PC-3 (cell line): ENCODE results near the gene DCAF6. TPM values are rescaled to one million over a fixed set of nuclear protein-coding genes. Genes with fewer than 3 reads are reported as not detected.

Experiments used
- ATAC-seq: fragments of 200-7000 bp; cut with Tn5 transposase; 2 replicates; pipeline ENCODE4 v1.9.1; 2020; ENCODE audit warnings: mild to moderate bottlenecking, moderate library complexity
- BruUV-seq: library from RNA; stranded (reverse); fragments of 400-500 nt; replicated peaks from 2 replicates; lab custom pipeline; 2021; lab: Mats Ljungman, UMichigan
- CTCF ChIA-PET: fragments of 300-600 bp; sonication (Branson Sonifier 250); formaldehyde crosslinking; loops from one replicate; lab custom pipeline; 2022; ENCODE audit warnings: antibody characterized with exemption; lab: Charles Lee
- POLR2A ChIA-PET: fragments of 300-600 bp; sonication (Branson Sonifier 250); formaldehyde crosslinking; loops from one replicate; lab custom pipeline; 2022; ENCODE audit warnings: antibody characterized with exemption; ENCODE audit not compliant: unreplicated experiment; lab: Charles Lee
- DNase-seq: peaks from one replicate; pipeline ENCODE4 v3.0.0-alpha.2; 2015
- H2AFZ ChIP-seq: fragments of 300-600 bp; sonication (generic); 2 replicates; pipeline ENCODE4 v1.6.0; 2016; ENCODE audit warnings: antibody characterized with exemption, low read length
- H3F3A ChIP-seq: fragments of 300-600 bp; sonication (generic); one replicate; pipeline ENCODE4 v1.6.0; 2017; ENCODE audit warnings: antibody characterized with exemption, low read length, control low read depth, mild to moderate bottlenecking; ENCODE audit not compliant: unreplicated experiment
- H3K27ac ChIP-seq: fragments of 300-600 bp; sonication (generic); 2 replicates; pipeline ENCODE4 v1.5.1; 2016; ENCODE audit warnings: mild to moderate bottlenecking, low read length
- H3K27me3 ChIP-seq: fragments of 300-600 bp; sonication (generic); 2 replicates; pipeline ENCODE4 v1.6.1; 2016; ENCODE audit warnings: low read length, mixed read lengths
- H3K36me3 ChIP-seq: fragments of 300-600 bp; sonication (generic); 2 replicates; pipeline ENCODE4 v1.6.1; 2016; ENCODE audit warnings: low read depth, mixed run types, low read length, mixed read lengths
- H3K4me1 ChIP-seq: fragments of 300-600 bp; sonication (generic); 2 replicates; pipeline ENCODE4 v1.5.1; 2016; ENCODE audit warnings: low read length; ENCODE audit not compliant: insufficient read depth
- H3K4me2 ChIP-seq: fragments of 300-600 bp; sonication (generic); 2 replicates; pipeline ENCODE4 v1.6.0; 2016; ENCODE audit warnings: low read length
- H3K4me3 ChIP-seq: fragments of 300-600 bp; sonication (generic); 2 replicates; pipeline ENCODE4 v1.5.1; 2016; ENCODE audit warnings: mild to moderate bottlenecking, low read length, mixed read lengths
- H3K79me2 ChIP-seq: fragments of 300-600 bp; sonication (generic); 2 replicates; pipeline ENCODE4 v1.6.1; 2017; ENCODE audit warnings: low read length, mixed read lengths
- H3K9ac ChIP-seq: fragments of 300-600 bp; sonication (generic); 2 replicates; pipeline ENCODE4 v1.6.0; 2016; ENCODE audit warnings: mild to moderate bottlenecking, low read length
- H3K9me2 ChIP-seq: fragments of 300-600 bp; sonication (generic); replicated peaks from 2 replicates; pipeline ENCODE4 v1.6.1; 2016; ENCODE audit warnings: mixed run types, low read length, mixed read lengths
- H3K9me3 ChIP-seq: fragments of 300-600 bp; sonication (generic); 2 replicates; pipeline ENCODE4 v1.6.1; 2016; ENCODE audit warnings: low read length, mixed read lengths
- H4K20me1 ChIP-seq: fragments of 300-600 bp; sonication (generic); 2 replicates; pipeline ENCODE4 v1.6.1; 2016; ENCODE audit warnings: low read length, mixed read lengths
- EZH2 ChIP-seq: fragments of 300-600 bp; sonication (generic); IDR thresholded peaks from one replicate; pipeline ENCODE4 v1.6.1; 2017; ENCODE audit warnings: antibody characterized with exemption, mild to moderate bottlenecking, low read length; ENCODE audit not compliant: unreplicated experiment
- EZH2phosphoT487 ChIP-seq: fragments of 300-600 bp; sonication (generic); IDR thresholded peaks from 2 replicates; pipeline ENCODE4 v1.6.1; 2018; ENCODE audit warnings: mild to moderate bottlenecking, antibody characterized with exemption, low read length, borderline replicate concordance
- intact Hi-C: fragments of 100-400 bp; cut with micrococcal nuclease; formaldehyde crosslinking; loops from 2 replicates; pipeline ENCODE4 v1.9.0; 2023
- total RNA-seq: library from RNA; depleted of rRNA; stranded (reverse); fragments of >200 nt; gene quantifications from 2 replicates; pipeline ENCODE4 v1.2.3, GENCODE V29; 2014
- TF ChIP-seq, protein P1 (sequence below): fragments of 300-600 bp; sonication (generic); conservative IDR thresholded peaks from 2 replicates; pipeline ENCODE4 v1.5.1; 2017; ENCODE audit warnings: antibody characterized with exemption, low read depth, mild to moderate bottlenecking, low read length

The DCAF6 gene
- total RNA-seq, 1 experiment from 2014 or later = 29.1 TPM

DNA sequence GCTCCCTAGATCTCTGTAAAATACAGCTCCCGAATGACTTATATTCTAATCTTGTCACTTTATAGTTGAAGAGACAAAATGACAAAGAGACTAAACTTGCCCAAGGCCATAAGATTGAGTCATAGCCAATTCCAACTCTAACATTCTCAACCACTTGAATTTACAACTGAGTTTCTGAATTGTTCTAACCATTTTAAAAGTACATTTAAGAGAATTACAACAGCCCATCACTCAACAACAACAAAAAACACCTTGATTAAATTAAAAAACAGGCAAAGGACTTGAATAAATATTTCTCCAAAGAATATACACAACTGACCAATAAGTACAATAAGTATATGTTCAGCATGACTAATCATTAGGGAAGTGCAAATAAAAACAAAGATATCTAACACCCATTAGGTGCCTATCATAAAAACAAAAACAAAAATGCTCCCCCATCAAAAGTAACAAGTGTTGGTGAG, 13.8 kb upstream of the DCAF6 start:
- TF ChIP-seq, protein P1, sequence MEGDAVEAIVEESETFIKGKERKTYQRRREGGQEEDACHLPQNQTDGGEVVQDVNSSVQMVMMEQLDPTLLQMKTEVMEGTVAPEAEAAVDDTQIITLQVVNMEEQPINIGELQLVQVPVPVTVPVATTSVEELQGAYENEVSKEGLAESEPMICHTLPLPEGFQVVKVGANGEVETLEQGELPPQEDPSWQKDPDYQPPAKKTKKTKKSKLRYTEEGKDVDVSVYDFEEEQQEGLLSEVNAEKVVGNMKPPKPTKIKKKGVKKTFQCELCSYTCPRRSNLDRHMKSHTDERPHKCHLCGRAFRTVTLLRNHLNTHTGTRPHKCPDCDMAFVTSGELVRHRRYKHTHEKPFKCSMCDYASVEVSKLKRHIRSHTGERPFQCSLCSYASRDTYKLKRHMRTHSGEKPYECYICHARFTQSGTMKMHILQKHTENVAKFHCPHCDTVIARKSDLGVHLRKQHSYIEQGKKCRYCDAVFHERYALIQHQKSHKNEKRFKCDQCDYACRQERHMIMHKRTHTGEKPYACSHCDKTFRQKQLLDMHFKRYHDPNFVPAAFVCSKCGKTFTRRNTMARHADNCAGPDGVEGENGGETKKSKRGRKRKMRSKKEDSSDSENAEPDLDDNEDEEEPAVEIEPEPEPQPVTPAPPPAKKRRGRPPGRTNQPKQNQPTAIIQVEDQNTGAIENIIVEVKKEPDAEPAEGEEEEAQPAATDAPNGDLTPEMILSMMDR = no peak
- TF ChIP-seq EZH2 (no peak), EZH2phosphoT487 (no peak)
- ATAC-seq (peak; percentile 67), DNase-seq (peak; percentile 79)
- Histone ChIP-seq H3K36me3 (peaks cover 6% of the 10 kb centered on the region; the same call in 1 of the 2 replicates), H4K20me1 (no peaks in the 10 kb centered on the region), H3K27ac (no peak overlapping the region), H3F3A (no peaks in the 10 kb centered on the region), H3K27me3 (no peaks in the 10 kb centered on the region), H3K4me2 (peak overlapping the region; percentile 5; the same call in 1 of the 2 replicates), H3K9ac (no peak overlapping the region), H3K79me2 (no peaks in the 10 kb centered on the region), H2AFZ (no peak overlapping the region), H3K4me3 (no peak overlapping the region), H3K4me1 (peaks cover 17% of the 10 kb centered on the region), H3K9me3 (no peaks in the 10 kb centered on the region), H3K9me2 (no peaks in the 10 kb centered on the region)
- CTCF ChIA-PET = no interaction called here
- intact Hi-C loops = no loop called here
- no TSS peak for BruUV-seq
- POLR2A ChIA-PET = no interaction called here

DNA sequence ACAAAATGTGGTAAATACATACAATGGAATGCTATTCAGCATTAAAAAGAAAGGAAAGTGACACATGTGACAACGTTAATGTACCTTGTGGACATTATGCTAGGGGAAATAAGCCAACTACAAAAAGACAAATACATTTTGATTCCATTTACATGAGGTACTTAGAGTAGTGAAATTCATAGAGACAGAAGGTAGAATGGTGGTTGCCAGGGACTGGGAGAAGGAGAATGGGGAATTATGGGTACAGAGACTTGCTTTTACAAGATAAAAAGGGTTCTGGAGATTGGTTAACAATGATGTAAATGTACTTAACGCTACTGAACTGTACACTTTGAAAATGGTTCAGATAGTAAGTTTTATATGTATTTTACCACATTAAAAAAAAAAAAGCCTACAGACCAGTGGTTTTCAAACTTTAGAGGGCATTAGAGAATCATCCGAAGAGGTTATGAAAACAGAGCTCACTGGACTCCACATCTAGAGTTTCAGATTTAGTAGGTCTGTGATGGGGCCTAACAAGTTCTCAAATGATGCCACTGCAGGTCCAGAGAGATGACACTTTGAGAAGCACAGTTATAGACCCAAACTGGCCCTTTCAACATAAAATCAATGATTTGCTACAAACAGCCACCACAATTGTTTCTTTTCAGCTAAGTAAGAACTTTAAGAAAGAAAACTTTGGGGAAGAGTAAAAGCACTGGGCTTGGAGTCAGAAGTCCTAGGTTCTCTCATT, 13.0 kb upstream of the DCAF6 start:
- H3K79me2 ChIP-seq = no peaks in the 10 kb centered on the region
- H3K4me3 ChIP-seq = no peak overlapping the region
- 0 out of 2 replicates have a peak overlapping the region, but pooled peaks have one; percentile 5 for H3K4me2 ChIP-seq
- H3K9me3 ChIP-seq = no peaks in the 10 kb centered on the region
- TSS peak; percentile 12 for BruUV-seq
- ATAC-seq (no peak), DNase-seq (no peak)
- peaks cover 3% of the 10 kb centered on the region; the same call in 1 of the 2 replicates for H3K36me3 ChIP-seq
- H4K20me1 ChIP-seq = no peaks in the 10 kb centered on the region
- ChIA-PET CTCF (interaction anchor here (0.8 kb wide), 1 partner anchor 159 kb away, joined by 5 read pairs; no protein-coding TSS in a partner anchor), POLR2A (no interaction called here)
- H3K27ac ChIP-seq = no peak overlapping the region
- H3F3A ChIP-seq = no peaks in the 10 kb centered on the region
- no peak overlapping the region for H3K9ac ChIP-seq
- peaks cover 17% of the 10 kb centered on the region for H3K4me1 ChIP-seq
- no peaks in the 10 kb centered on the region for H3K9me2 ChIP-seq
- intact Hi-C loops = no loop called here
- H3K27me3 ChIP-seq = no peaks in the 10 kb centered on the region
- no peak overlapping the region for H2AFZ ChIP-seq
- TF ChIP-seq EZH2phosphoT487 (no peak), EZH2 (no peak)
- TF ChIP-seq, protein P1 = no peak

DNA sequence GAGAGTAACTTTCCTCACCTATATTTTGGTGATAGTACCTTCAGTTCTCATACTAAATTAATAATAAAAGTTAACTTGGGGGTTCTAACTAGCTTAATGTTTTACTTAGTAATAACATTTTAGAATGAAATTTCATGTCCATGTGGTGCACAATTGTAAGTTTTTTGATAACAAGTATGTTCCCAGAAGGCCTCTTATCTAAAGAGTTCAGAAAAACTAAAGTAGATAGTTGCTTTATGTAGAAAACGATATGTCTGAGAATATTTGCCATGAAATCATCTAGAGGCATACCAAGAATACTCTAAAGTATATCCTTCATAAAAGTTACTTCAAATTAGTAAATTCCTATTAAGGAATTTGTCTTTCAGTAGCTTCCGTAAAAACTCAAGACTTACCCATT, 12.4 kb upstream of the DCAF6 start:
- intact Hi-C loops = no loop called here
- no TSS peak for BruUV-seq
- H3K4me3 ChIP-seq = no peak overlapping the region
- H3K9ac ChIP-seq = no peak overlapping the region
- H2AFZ ChIP-seq = no peak overlapping the region
- H4K20me1 ChIP-seq = no peaks in the 10 kb centered on the region
- CTCF ChIA-PET = interaction anchor here (0.8 kb wide), 1 partner anchor 158 kb away, joined by 5 read pairs; no protein-coding TSS in a partner anchor
- no peaks in the 10 kb centered on the region for H3K9me3 ChIP-seq
- TF ChIP-seq EZH2phosphoT487 (no peak), EZH2 (no peak)
- TF ChIP-seq, protein P1 = no peak
- H3K27me3 ChIP-seq = no peaks in the 10 kb centered on the region
- H3K36me3 ChIP-seq = peaks cover 3% of the 10 kb centered on the region; the same call in 1 of the 2 replicates
- no peak overlapping the region for H3K4me2 ChIP-seq
- ATAC-seq = no peak
- H3K9me2 ChIP-seq = no peaks in the 10 kb centered on the region
- H3K27ac ChIP-seq = no peak overlapping the region
- no peaks in the 10 kb centered on the region for H3K79me2 ChIP-seq
- POLR2A ChIA-PET = no interaction called here
- no peaks in the 10 kb centered on the region for H3F3A ChIP-seq
- no peak for DNase-seq
- H3K4me1 ChIP-seq = peaks cover 17% of the 10 kb centered on the region
